SK-N-MC (cell line): ENCODE results near the gene KCNG2.

Source experiments
- DNase-seq: peaks from one replicate; pipeline ENCODE4 v3.0.0-alpha.2; 2011; ENCODE audit warnings: low read depth, low spot score
- H3K27ac ChIP-seq: fragments of 200-600 bp; sonication (generic); 2 replicates; pipeline ENCODE4 v1.5.1; 2016; ENCODE audit warnings: mixed run types
- H3K36me3 ChIP-seq: fragments of 200-600 bp; sonication (generic); 2 replicates; pipeline ENCODE4 v1.6.1; 2017; ENCODE audit warnings: antibody characterized with exemption, low read length, mixed read lengths; ENCODE audit not compliant: insufficient read depth
- H3K4me3 ChIP-seq: fragments of 200-600 bp; sonication (generic); 2 replicates; pipeline ENCODE4 v1.5.1; 2016
- H3K9ac ChIP-seq: fragments of 200-600 bp; sonication (generic); 2 replicates; pipeline ENCODE4 v1.8.0; 2017; ENCODE audit warnings: mixed run types, mixed read lengths; ENCODE audit not compliant: insufficient read length
- H3K9me3 ChIP-seq: fragments of 200-600 bp; sonication (generic); 2 replicates; pipeline ENCODE4 v1.6.1; 2017; ENCODE audit warnings: low read depth, mild to moderate bottlenecking, antibody characterized with exemption, low read length, moderate library complexity, mixed read lengths
- EZH2 ChIP-seq: fragments of 200-600 bp; sonication (generic); IDR thresholded peaks from one replicate; pipeline ENCODE4 v1.6.1; 2017; ENCODE audit warnings: antibody characterized with exemption
- FOXP2 ChIP-seq: optimal IDR thresholded peaks from 2 replicates; pipeline ENCODE3; 2011; ENCODE audit warnings: mild to moderate bottlenecking, moderate library complexity; ENCODE audit not compliant: insufficient read depth; ENCODE audit errors: extremely low read length, control extremely low read depth
- POLR2AphosphoS5 ChIP-seq: IDR thresholded peaks from 2 replicates; pipeline ENCODE4 v1.6.1; 2012; ENCODE audit warnings: mild to moderate bottlenecking, low read depth, low read length, borderline replicate concordance

The KCNG2 gene

DNA sequence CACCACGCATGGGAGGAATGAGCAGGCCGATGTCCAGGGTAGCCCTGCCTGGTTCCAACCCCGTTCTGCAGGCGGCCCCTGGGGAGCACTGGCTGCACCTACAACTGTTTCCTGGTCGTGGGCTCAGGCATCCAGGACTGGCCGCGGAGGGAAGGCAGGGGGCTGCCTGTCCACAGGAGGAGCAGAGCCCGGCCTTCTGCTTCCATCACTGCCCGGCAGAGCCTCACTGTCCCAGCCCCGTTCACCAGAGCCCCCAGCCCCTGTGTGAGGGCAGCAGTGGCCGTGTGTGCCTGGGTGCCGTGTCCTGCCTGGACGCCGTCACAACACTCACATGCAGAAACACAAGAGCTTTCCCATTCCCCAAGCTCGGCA is 56.2 kb downstream of the KCNG2 start:
- no peak for DNase-seq
- no peaks in the 10 kb centered on the region for H3K36me3 ChIP-seq

DNA sequence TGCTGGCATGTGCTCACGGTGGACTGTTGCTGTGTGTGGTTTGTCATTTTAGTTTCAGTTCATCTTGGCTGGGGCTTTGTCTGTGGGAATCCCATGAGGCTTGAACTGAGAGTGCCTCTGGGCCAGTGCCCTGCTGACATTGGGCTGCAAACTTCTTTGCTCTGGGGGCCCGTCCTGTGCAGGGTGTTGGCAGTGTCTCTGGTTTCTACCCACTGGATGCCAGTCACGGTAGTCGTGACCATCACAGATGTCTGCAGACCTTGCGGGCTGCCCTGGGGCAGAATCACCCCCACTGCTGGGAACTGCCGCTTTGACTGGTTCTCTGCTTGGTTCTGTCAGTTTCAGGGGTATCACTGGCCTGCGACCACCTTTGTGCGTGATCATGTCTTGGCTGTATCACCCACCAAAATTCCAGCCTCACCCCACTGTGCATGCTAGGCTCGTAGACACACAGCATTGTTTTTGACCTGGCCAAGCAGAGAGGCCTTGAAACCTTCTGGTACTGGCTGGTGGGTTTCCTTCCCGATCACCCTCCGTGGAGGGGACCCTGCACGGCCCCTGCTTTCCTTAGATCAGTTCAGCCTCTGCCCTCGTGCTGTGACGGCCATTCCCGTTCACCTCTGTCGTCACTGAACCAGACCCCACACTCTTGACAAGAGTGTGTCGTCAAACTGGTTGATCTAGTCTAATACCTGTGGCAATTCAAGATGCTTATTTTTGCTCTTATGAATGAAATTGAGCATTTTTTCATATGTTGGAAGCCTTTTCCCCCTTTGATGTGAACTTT is 57.6 kb downstream of the KCNG2 start:
- Histone ChIP-seq H3K27ac (no peak overlapping the region), H3K4me3 (no peak overlapping the region), H3K36me3 (no peaks in the 10 kb centered on the region), H3K9ac (no peak overlapping the region), H3K9me3 (no peaks in the 10 kb centered on the region)
- TF ChIP-seq EZH2 (no peak), POLR2AphosphoS5 (no peak), FOXP2 (no peak)
- no peak for DNase-seq

More for the DNA sequence above, 56.2 kb downstream of the KCNG2 start:
- Histone ChIP-seq H3K9ac (no peak overlapping the region), H3K4me3 (no peak overlapping the region), H3K9me3 (no peaks in the 10 kb centered on the region), H3K27ac (no peak overlapping the region)
- TF ChIP-seq EZH2 = no peak
- no peak for TF ChIP-seq FOXP2
- no peak for TF ChIP-seq POLR2AphosphoS5

- no peaks in the 10 kb centered on the region for H3K36me3 ChIP-seq
- no peaks in the 10 kb centered on the region for H3K9me3 ChIP-seq
- no peak overlapping the region for H3K27ac ChIP-seq
- no peak overlapping the region for H3K4me3 ChIP-seq
- DNase-seq = no peak
- H3K9ac ChIP-seq = no peak overlapping the region
- TF ChIP-seq EZH2 = no peak
- TF ChIP-seq FOXP2 = no peak
- no peak for TF ChIP-seq POLR2AphosphoS5
Observed at GRCh38 chr18:79856119-79857007, 58.6 kb downstream of the KCNG2 start.

DNA sequence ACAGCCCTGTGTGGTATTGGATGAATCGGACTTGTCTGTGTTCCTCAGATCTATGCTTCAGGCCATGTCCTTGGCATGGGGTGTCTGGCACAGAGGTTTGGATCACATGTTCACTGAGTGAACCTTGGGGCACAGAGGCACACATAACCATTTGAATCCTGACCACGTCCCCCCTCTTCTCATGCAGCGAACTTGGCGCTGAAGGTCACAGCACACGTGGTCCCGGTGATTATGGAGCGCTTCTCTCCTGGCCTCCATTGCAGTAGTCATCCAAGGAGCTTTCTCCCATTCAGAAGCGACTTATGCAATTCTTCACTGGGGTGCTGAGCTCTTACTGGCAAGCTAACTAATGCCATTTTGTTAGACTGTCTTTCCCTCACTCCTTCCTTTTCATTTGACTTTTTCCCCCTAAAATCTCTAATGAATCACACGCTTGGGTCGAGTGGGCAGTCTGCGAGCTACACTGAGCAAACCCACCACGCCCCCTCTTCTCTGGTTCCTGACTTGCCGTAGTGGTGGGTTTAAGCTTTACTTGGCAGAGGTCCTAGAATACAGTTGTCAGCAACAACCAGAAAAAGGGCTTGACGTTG is 59.4 kb downstream of the KCNG2 start:
- H3K9ac ChIP-seq = no peak overlapping the region
- peak; percentile 12 for DNase-seq

GRCh38 chr18:79859314-79859713 is 61.6 kb downstream of the KCNG2 start:
- Histone ChIP-seq H3K36me3 (no peaks in the 10 kb centered on the region), H3K4me3 (no peak overlapping the region), H3K9ac (no peak overlapping the region), H3K27ac (no peak overlapping the region), H3K9me3 (no peaks in the 10 kb centered on the region)
- TF ChIP-seq POLR2AphosphoS5 (no peak), EZH2 (no peak), FOXP2 (no peak)
- no peak for DNase-seq

More for the DNA sequence above, 59.4 kb downstream of the KCNG2 start:
- Histone ChIP-seq H3K36me3 (no peaks in the 10 kb centered on the region), H3K4me3 (peak overlapping the region; percentile 64), H3K27ac (0 out of 2 replicates have a peak overlapping the region, but pooled peaks have one; percentile 13), H3K9me3 (no peaks in the 10 kb centered on the region)
- no peak for TF ChIP-seq EZH2
- no peak for TF ChIP-seq POLR2AphosphoS5
- TF ChIP-seq FOXP2 = no peak

GRCh38 chr18:79861687-79862086 is 63.9 kb downstream of the KCNG2 start:
- Histone ChIP-seq H3K9me3 (no peaks in the 10 kb centered on the region), H3K36me3 (no peaks in the 10 kb centered on the region), H3K4me3 (no peak overlapping the region), H3K9ac (no peak overlapping the region), H3K27ac (no peak overlapping the region)
- TF ChIP-seq POLR2AphosphoS5 (no peak), EZH2 (no peak), FOXP2 (no peak)
- no peak for DNase-seq

GRCh38 chr18:79862562-79862961 is 64.8 kb downstream of the KCNG2 start:
- no peaks in the 10 kb centered on the region for H3K9me3 ChIP-seq
- no peak for DNase-seq
- H3K9ac ChIP-seq = no peak overlapping the region
- TF ChIP-seq EZH2 (no peak), POLR2AphosphoS5 (no peak), FOXP2 (no peak)
- no peaks in the 10 kb centered on the region for H3K36me3 ChIP-seq
- H3K27ac ChIP-seq = no peak overlapping the region
- no peak overlapping the region for H3K4me3 ChIP-seq
